ENCODE data around the gene LPO. TPM values are rescaled to one million over a fixed set of nuclear protein-coding genes. Genes with fewer than 3 reads are reported as not detected.

LPO gene
- total and polyA plus RNA-seq, 9 of the 15 experiments (the other 6 are each of a cell fraction or from before 2014, with no cell fraction given) = 0.07 to 0.11 TPM; not detected in 7

GRCh38 chr17:58303971-58304749 is 65.8 kb downstream of the LPO start (continued):
- peak; percentile 45 for TF ChIP-seq VEZF1 (CRISPR knock-in tag; IDR thresholded peaks at IDR 0.05)
- TF ChIP-seq ZNF511 (CRISPR knock-in tag; IDR thresholded peaks at IDR 0.05) = 0 out of 2 replicates have a peak, but pooled peaks have one; percentile 51
- TF ChIP-seq ZBTB7A (IDR thresholded peaks at IDR 0.05; ENCODE audit: borderline replicate concordance, control insufficient read depth, low read depth, low read length) = 0 out of 2 replicates have a peak, but pooled peaks have one; percentile 26
- no peak for TF ChIP-seq ATF1 (CRISPR knock-in tag; IDR thresholded peaks at IDR 0.05)
- TF ChIP-seq ATF1 (tag; IDR thresholded peaks at IDR 0.05) = 0 out of 2 replicates have a peak, but pooled peaks have one; percentile 15
- peak; percentile 86 for TF ChIP-seq XRCC5 (IDR thresholded peaks at IDR 0.05; ENCODE audit: low read depth, low read length)
- TF ChIP-seq HOXB6 (CRISPR knock-in tag; IDR thresholded peaks at IDR 0.05; ENCODE audit: borderline replicate concordance) = no peak
- TF ChIP-seq FOS (IDR thresholded peaks at IDR 0.05; ENCODE audit: extremely low read depth, insufficient read length) = no peak
- TF ChIP-seq MYC (IDR thresholded peaks at IDR 0.05; ENCODE audit: low read depth, low read length) = peak; percentile 59
- no peak for TF ChIP-seq MYC (CRISPR knock-in tag; IDR thresholded peaks at IDR 0.05; ENCODE audit: borderline replicate concordance, low read depth)
- TF ChIP-seq MEF2A (IDR thresholded peaks at IDR 0.05; ENCODE audit: control insufficient read depth, low read depth, low read length) = no peak
- TF ChIP-seq ZBTB26 (CRISPR knock-in tag; IDR thresholded peaks at IDR 0.05) = 0 out of 2 replicates have a peak, but pooled peaks have one; percentile 19
- no peak for TF ChIP-seq PCBP1 (IDR thresholded peaks at IDR 0.05; ENCODE audit: low read depth, low read length, poor library complexity, severe bottlenecking)
- TF ChIP-seq GABPB1 (CRISPR knock-in tag; IDR thresholded peaks at IDR 0.05) = 0 out of 2 replicates have a peak, but pooled peaks have one; percentile 17
- no peak for TF ChIP-seq ZNF449 (CRISPR knock-in tag; IDR thresholded peaks at IDR 0.05)
- TF ChIP-seq FOXJ2 (tag; IDR thresholded peaks at IDR 0.05) = no peak
- no peak for TF ChIP-seq ZNF589 (CRISPR knock-in tag; IDR thresholded peaks at IDR 0.05; ENCODE audit: low read depth)
- peak; percentile 66 for TF ChIP-seq TFAP4 (CRISPR knock-in tag; IDR thresholded peaks at IDR 0.05; ENCODE audit: borderline replicate concordance)

All from K562 (cell line).